Stimulated activated memory B cell treated with anti-CD40 and anti-IgM and Interleukin-4, amounts not matched to agents 10 μg/mL and 1 μg/mL and 100 μg/mL, for 72 hours (primary cell): ENCODE results near the gene CUL2.

Experiments
- ATAC-seq: fragments of 150-1000 bp; cut with Tn5 transposase; 2 replicates; pipeline ENCODE4 v1.10.0; 2021
- H3K27ac Mint-ChIP-seq: one replicate; pipeline ENCODE4 v1.8.0; 2022; ENCODE audit warnings: mild to moderate bottlenecking, mixed read lengths
- H3K27me3 Mint-ChIP-seq: one replicate; pipeline ENCODE4 v1.8.0; 2022; ENCODE audit warnings: mixed read lengths
- H3K36me3 Mint-ChIP-seq: one replicate; pipeline ENCODE4 v1.8.0; 2022; ENCODE audit warnings: mixed read lengths
- H3K4me1 Mint-ChIP-seq: one replicate; pipeline ENCODE4 v1.8.0; 2022; ENCODE audit warnings: mixed read lengths
- H3K4me3 Mint-ChIP-seq: one replicate; pipeline ENCODE4 v1.8.0; 2022; ENCODE audit warnings: mild to moderate bottlenecking, moderate library complexity, mixed read lengths
- H3K9me3 Mint-ChIP-seq: one replicate; pipeline ENCODE4 v1.8.0; 2022; ENCODE audit warnings: mixed read lengths

CUL2 gene

GRCh38 chr10:34966040-34966439 lies 124.1 kb downstream of the CUL2 start:
- H3K36me3 Mint-ChIP-seq, result no peaks in the 10 kb centered on the region
- H3K27ac Mint-ChIP-seq, result no peak overlapping the region
- no peaks in the 10 kb centered on the region for H3K4me1 Mint-ChIP-seq
- no peaks in the 10 kb centered on the region for H3K9me3 Mint-ChIP-seq
- peaks cover 13% of the 10 kb centered on the region for H3K27me3 Mint-ChIP-seq
- no peak for ATAC-seq
- H3K4me3 Mint-ChIP-seq, result no peak overlapping the region

DNA sequence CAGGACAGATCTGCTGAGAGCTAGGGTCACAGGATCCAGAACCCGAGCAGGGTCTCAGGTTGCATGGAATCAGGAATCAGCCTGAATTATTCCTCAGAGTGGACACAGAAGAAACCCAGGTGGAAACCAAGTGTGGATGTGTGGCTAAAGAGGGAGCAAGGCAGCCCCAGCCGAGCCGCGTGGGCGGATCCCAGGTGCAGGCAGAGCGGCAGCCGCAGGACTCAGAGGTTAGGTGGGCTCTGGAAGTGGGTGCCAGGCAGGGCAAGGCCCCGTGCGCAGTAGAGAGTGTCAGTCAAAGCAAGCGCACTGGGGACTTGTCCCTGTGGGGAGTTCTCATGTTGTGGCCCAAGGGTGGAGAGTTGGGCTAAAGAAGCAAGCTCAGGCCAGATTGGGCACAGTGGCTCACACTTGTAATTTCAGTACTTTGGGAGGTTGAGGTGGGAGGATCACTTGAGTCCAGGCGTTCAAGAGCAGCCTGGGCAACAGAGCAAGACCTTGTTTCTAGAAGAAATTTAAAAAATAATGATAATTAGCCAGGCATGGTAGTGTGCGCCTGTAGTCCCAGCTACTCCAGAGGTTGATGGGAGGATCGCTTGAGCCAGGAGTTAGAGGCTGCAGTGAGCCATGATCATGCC lies 125.9 kb downstream of the CUL2 start:
- Mint-ChIP-seq H3K27ac (no peak overlapping the region), H3K4me3 (no peak overlapping the region), H3K9me3 (no peaks in the 10 kb centered on the region), H3K27me3 (peaks cover 6% of the 10 kb centered on the region), H3K36me3 (no peaks in the 10 kb centered on the region), H3K4me1 (no peaks in the 10 kb centered on the region)
- no peak for ATAC-seq

DNA sequence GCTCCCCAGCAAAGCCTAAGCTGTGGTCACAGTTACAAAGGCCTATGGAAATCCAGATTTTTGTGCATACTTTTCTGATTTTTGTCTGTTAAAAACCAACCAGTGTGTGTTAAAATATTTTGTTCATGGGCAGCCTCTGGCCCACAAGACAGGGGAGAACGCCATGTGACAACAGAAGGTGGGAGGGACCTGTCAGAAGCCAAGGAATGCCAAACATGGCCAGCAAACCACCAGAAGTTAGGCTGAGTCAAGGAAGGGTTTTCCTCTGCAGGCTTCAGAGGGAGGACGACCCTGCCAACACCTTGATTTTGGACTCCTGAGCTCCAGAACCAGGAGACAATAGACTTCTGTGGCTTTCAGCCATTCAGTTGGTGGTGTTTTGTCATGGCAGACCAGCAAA lies 127.3 kb downstream of the CUL2 start:
- H3K27me3 Mint-ChIP-seq, result no peaks in the 10 kb centered on the region
- no peak overlapping the region for H3K27ac Mint-ChIP-seq
- no peak overlapping the region for H3K4me3 Mint-ChIP-seq
- no peaks in the 10 kb centered on the region for H3K4me1 Mint-ChIP-seq
- no peaks in the 10 kb centered on the region for H3K9me3 Mint-ChIP-seq
- no peak for ATAC-seq
- H3K36me3 Mint-ChIP-seq, result no peaks in the 10 kb centered on the region

DNA sequence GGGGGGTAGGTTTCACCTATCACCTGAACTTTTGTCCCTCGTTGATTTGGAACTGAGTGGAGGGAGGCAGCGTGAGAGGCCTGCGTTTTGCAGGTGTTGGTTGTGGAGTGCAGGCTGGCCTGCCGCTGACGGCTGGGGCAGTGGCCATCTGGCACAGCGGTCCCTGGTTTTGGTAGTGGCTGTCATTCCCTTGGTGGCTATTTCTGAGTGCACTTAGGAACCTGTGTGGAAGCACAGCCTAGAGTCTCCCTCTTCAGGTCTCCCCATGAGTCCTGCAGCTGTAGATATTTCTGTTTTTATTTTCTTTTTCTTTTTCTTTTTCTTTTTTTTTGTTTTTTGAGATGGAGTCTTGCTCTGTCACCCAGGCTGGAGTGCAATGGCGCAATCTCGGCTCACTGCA lies 129.2 kb downstream of the CUL2 start:
- no peak for ATAC-seq
- no peaks in the 10 kb centered on the region for H3K27me3 Mint-ChIP-seq

DNA sequence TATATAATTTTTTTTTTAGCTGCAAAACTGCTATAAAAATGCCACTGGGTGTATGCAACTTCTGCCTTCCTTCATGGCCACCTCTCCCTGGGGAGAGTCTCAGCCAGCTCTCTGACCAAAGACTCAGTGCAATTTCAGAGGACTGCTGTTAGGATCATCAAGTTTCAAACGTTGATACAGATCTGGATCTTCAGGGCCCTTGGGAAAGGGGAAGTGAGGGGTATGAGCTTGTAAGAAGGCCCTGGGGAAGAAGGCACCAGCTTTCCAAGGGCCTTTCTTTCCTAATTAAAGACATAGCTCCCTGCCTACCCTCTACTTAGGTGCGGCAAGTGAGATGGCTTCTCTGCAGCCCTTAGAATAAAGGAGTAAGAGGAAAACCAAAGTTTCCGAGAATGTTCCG lies 130.4 kb downstream of the CUL2 start:
- H3K27ac Mint-ChIP-seq, result no peak overlapping the region
- no peaks in the 10 kb centered on the region for H3K27me3 Mint-ChIP-seq
- H3K36me3 Mint-ChIP-seq, result no peaks in the 10 kb centered on the region
- H3K9me3 Mint-ChIP-seq, result no peaks in the 10 kb centered on the region
- ATAC-seq, result no peak
- no peaks in the 10 kb centered on the region for H3K4me1 Mint-ChIP-seq
- no peak overlapping the region for H3K4me3 Mint-ChIP-seq

More for the DNA sequence above, 129.2 kb downstream of the CUL2 start:
- Mint-ChIP-seq H3K4me1 (no peaks in the 10 kb centered on the region), H3K27ac (no peak overlapping the region), H3K36me3 (no peaks in the 10 kb centered on the region), H3K9me3 (no peaks in the 10 kb centered on the region), H3K4me3 (no peak overlapping the region)

DNA sequence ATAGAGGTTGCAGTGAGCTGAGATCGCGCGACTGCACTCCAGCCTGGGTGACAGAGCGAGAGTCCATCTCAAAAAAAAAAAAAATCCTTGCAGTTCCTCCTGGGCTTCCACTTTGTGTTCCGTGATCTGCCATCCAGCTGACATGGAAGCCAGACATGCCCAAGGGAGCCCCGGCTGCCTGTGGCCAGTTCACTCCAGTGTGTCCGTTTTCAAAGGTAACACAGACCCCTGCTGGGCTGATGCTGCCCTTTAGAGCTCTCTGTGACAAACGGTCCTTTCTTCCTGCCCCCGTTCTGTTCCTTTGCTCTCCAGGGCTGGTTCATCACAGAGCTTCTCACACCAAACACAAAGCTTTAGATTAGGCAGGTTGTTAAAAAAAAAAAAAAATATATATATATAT lies 130.8 kb downstream of the CUL2 start:
- Mint-ChIP-seq H3K4me3 (no peak overlapping the region), H3K27ac (no peak overlapping the region), H3K4me1 (no peaks in the 10 kb centered on the region), H3K36me3 (no peaks in the 10 kb centered on the region), H3K27me3 (no peaks in the 10 kb centered on the region), H3K9me3 (no peaks in the 10 kb centered on the region)
- no peak for ATAC-seq
